Hematopoietic multipotent progenitor cell treated with erythropoietin and hydrocortisone succinate and interleukin-3 and kit ligand, for 6 days (in vitro differentiated cells): ENCODE data around the gene EVA1B.
A peak's percentile ranks its signal among the peaks of the same experiment; 100 is the strongest.

Experiments
- DNase-seq: peaks from one replicate; pipeline ENCODE4 v3.0.0-alpha.2; 2015

Gene EVA1B

GRCh38 chr1:36307601-36308330, 15.7 kb downstream of the EVA1B start:
- DNase-seq: no peak

DNA sequence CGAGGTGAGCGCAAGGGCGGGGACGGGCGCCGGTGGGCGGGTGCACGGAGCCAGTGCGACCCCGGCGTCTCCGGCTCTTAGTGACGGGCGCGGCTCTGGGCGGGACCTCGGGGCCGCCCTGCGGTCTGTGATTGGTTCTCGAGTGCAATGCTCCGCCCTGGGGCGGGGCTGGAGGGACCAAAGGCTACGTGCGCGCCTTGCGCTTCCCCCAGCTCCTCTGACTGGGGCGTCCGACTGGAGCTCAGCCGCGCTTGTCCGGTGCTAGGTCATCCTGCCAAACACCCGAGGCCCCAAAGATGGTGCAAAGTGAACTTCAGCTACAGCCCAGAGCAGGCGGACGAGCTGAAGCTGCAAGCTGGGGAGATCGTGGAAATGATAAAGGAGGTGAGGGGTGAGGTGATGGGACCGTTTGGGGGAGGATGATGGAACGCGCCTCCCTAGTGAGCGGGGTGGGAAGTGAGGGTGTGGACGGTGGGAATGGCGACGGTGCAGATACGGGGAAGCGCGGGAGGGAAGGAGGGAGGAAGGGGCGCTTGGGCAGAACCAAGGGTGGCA, 16.5 kb downstream of the EVA1B start:
- peak; percentile 97 for DNase-seq

- DNase-seq: peak; percentile 66
These were observed 17.1 kb downstream of the EVA1B start, which contains the start of gene SH3D21 for GRCh38 chr1:36306210-36306901. Gene SH3D21, plus strand, starts transcription at chr1:36306368. Its CDS starts 53 bp downstream, at chr1:36306421.

- no peak for DNase-seq
These were observed 17.6 kb downstream of the EVA1B start for GRCh38 chr1:36305915-36306209.

GRCh38 chr1:36304970-36305914, 18.2 kb downstream of the EVA1B start:
- DNase-seq: no peak

DNA sequence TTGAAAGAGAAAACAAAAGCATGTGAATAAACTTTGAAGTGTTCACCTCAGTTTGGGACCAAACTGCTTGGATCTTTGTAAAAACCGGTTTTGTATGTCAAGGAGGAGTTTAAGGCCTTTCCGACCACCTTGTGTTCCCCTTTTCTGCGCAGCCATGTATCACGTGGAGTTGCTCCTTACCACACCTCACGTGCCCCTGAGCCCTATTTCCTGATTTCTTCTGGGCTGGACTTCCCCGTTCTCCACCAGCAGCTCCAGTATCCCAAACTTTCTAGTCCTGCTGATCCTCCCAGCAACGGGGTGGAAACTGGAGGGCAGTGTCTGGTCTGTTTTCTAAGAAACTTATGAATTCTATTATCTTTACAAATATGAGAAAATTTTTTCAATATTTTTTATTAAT, 18.9 kb downstream of the EVA1B start:
- DNase-seq: peak; percentile 39

DNA sequence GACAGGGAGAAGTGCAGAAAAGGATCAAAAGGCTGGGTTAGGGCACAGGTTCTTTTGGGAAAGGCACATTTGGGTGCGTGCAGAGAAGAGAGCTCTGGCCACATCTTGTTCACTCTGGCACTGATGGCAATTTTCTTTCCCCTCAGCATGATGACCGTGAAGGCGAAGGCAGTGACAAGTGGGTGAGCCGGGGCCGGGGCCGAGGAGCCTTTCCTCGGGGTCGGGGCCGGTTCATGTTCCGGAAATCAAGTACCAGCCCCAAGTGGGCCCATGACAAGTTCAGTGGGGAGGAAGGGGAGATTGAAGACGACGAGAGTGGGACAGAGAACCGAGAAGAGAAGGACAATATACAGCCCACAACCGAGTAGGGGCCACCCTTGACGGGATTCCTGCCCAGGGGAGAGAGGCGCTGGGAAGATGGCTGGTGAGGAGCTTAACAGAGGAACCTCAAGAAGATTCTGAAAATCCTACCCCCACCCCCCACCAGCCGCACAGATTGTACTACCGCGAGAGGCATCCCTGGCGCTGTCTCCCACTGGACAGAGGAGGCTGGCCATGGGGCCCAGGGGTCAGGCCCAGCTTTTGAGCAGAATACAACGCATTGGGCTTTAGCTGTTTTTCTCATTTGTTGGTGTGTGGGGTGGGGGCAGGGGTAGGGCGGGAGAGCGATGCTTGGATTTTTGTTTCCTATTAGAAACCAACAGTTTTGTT, 19.6 kb downstream of the EVA1B start:
- no peak for DNase-seq

DNA sequence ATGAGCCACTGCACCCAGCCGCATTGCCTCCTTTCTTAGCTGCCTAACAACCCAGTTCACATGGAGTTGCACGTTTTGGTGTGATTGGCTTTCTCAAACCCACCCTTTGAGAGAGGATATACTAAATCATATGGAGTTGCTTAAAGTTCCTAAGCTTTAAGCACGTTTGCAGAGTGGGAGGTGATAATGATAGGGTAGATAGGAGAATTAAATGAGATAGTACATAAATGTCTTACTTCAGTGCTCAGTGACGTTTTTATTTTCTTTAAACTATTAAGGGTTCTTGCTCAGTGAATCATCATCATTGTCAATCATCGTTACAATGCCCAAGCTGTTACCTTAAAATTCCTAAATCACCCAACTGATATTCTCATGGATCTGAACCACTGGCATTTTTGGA, 20.2 kb downstream of the EVA1B start:
- no peak for DNase-seq

- DNase-seq: no peak
These were observed 22.2 kb downstream of the EVA1B start for GRCh38 chr1:36301220-36301619.

DNA sequence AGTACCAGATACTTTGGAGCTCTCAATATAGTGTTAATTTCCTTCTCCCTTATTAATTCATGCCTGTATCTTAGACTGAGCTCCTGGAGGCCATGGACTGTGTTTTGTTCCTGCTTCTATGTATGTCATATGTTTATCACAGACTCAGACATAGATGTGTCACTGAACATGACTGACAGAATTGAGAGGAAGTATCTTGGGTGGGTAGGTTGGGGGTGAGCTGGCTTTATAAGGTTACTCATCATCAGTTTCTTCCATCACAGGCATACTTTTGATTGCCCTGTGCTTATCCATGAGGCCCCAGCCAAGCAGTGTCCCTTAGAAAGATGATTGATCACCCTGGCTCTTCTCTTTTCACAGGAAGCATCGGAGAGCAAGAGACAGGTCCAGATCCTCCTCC, 22.9 kb downstream of the EVA1B start:
- no peak for DNase-seq

GRCh38 chr1:36298640-36299039, 24.8 kb downstream of the EVA1B start:
- DNase-seq: no peak

DNA sequence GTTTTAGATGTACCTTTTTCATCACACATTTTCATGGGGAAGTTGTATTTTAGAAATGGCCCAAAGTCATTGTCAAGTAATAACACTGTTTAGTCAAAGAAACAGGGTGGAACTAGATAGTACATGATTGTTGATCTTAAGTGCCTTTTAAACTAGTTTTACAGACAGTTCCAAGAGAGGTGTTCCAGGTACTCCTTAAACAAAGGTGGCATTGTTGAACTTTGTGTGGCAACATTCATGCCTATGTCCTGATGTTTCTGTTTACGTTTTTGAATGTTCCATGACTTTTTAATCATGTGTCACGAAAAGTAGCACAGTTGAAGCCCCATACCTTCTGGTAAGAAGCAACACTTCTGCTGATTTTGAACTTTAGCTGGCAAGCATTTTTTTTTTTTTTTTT, 26.4 kb downstream of the EVA1B start:
- DNase-seq: no peak

- no peak for DNase-seq
These were observed 28.1 kb downstream of the EVA1B start for GRCh38 chr1:36295390-36295789.

DNA sequence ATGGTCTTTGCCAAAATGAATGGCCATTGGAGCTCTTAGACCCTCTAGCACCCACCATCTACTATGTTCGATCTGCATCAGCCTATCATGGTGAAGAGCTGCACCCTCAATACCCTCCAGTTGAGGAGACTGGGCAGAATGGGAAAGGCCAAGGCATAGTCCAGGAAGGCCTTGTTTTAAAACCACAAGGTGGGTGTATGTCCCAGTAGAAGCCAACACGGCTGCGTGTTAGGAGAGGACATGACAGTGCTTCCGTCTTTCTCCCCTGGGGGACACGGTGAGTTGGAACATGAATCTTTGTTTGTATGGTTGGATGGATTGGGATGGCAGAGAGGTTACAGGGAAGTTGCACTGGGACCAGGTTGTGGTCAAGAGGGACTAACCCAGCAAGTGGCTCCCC, 35.9 kb downstream of the EVA1B start:
- no peak for DNase-seq

DNA sequence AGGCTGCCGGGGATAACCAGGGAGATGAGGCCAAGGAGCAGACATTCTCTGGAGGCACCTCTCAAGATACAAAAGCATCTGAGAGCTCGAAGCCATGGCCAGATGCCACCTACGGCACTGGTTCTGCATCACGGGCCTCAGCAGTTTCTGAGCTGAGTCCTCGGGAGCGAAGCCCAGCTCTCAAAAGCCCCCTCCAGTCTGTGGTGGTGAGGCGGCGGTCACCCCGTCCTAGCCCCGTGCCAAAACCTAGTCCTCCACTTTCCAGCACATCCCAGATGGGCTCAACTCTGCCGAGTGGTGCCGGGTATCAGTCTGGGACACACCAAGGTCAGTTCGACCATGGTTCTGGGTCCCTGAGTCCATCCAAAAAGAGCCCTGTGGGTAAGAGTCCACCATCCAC, 36.6 kb downstream of the EVA1B start:
- DNase-seq: no peak

DNA sequence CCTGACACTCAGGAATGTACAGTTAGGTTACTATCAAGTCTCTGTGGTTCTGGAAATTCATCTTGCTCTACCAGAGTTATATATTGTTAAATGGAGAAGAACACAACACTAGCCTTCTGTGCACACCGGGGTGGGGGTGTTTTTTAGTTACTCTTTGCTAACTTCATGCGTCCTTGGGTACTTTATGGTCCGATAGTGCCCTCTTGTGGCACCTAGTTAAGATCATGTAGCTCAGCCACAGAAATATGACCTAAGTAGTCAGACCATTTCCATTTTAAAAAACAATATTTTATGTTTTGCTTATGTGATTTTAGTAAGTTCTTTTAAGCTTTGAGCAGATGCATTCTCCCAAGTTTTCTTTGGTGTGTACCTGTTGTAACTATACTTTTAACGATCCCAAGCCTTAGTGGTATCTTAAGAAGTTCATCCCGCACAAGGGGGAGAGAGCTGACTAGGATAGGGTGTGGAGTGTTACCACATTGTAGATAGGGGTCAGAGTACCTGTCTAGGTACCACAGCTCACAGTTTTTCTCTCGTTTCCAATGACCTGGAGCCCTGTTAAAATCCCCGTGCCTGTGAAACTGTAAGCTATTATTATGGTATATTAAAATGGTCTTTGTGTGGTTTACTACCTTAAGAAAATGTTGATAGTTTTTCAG, 37.9 kb downstream of the EVA1B start:
- peak; percentile 94 for DNase-seq

GRCh38 chr1:36284517-36284916, 38.9 kb downstream of the EVA1B start:
- DNase-seq: no peak

- DNase-seq: no peak
These were observed 39.4 kb downstream of the EVA1B start for GRCh38 chr1:36284061-36284460.

DNA sequence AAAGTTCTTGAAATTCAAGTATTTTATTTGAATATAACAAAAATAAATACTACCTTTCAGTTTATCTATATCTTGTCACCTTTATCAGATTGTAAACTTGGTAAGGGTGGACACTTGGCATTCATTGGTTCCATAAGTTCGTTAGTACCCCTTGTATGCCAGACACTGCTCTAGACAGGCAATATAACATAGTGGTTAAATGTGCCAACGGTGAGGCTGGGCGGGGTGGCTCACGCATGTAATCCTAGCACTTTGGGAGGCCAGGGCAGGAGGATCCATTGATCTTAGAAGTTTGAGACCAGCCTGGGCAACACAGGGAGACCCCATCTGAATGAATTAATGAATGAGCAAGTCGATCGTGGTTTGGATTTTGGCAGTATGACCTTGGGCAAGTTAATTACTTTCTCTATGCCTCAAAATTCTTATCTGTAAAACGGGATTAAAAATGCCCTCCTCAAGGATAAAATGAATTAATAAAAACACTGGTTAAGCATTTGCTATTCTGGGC, 43.6 kb downstream of the EVA1B start:
- no peak for DNase-seq

DNA sequence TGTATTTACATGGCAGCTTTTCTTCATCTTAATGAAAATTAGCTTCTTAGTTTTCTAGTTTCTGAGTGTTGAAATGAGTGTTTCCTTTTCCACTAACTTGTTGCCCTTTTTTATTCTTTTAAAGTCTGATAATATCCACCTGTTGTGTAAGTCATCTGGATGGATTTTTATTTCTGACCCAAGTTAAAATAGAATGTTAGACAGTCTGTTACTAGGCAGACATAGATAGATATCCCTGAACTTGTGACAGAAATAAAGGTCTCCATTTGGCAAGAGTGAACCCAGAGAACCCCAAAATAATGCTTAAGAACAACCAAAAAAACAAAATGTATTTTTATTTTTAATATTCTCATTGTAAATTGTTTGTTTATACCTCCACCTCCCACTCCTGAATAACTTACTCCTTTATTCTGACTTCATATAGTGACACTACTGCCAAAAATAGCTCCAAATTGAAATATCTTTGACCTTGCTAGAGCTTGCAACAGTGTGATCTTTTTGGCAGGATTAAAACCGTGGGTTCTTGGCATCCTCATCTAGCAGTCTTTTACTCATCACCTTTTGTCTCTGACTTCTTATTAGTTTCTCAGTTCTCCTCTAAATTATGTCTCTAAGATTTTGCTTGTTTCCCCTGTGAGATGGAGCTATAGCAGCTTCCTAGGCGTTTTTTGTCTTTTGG, 44.2 kb downstream of the EVA1B start:
- no peak for DNase-seq

DNA sequence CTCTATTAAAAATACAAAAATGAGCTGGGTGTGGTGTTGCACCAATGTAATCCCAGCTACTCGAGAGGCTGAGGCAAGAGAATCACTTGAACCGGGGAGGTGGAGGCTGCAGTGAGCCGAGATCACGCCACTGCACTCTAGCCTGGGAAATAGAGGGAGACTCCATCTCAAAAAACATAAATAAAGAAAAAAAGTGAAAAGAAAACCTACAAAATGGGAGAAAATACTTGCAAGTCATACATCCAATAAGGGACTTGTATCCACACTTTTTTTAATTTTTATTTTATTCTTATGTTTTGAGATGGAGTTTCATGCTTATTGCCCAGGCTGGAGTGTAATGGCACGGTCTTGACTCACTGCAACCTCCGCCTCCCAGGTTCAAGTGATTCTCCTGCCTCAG, 46.8 kb downstream of the EVA1B start:
- no peak for DNase-seq
